Measurements from ENCODE around the gene KCNA3.
A peak's percentile ranks its signal among the peaks of the same experiment; 100 is the strongest.

The KCNA3 gene

GRCh38 chr1:110684491-110684890 is 9.8 kb upstream of the KCNA3 start:
- H3K4me3 ChIP-seq (replicated peaks; ENCODE audit: low read depth, low read length) = no peak overlapping the region

GRCh38 chr1:110682898-110683297 is 8.2 kb upstream of the KCNA3 start:
- no peak overlapping the region for H3K4me3 ChIP-seq (replicated peaks; ENCODE audit: low read depth, low read length)
- DNase-seq (ENCODE audit: low read depth) = no peak
- TF ChIP-seq, protein P1, sequence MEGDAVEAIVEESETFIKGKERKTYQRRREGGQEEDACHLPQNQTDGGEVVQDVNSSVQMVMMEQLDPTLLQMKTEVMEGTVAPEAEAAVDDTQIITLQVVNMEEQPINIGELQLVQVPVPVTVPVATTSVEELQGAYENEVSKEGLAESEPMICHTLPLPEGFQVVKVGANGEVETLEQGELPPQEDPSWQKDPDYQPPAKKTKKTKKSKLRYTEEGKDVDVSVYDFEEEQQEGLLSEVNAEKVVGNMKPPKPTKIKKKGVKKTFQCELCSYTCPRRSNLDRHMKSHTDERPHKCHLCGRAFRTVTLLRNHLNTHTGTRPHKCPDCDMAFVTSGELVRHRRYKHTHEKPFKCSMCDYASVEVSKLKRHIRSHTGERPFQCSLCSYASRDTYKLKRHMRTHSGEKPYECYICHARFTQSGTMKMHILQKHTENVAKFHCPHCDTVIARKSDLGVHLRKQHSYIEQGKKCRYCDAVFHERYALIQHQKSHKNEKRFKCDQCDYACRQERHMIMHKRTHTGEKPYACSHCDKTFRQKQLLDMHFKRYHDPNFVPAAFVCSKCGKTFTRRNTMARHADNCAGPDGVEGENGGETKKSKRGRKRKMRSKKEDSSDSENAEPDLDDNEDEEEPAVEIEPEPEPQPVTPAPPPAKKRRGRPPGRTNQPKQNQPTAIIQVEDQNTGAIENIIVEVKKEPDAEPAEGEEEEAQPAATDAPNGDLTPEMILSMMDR (IDR thresholded peaks at IDR 0.05; ENCODE audit: low read length, missing control alignments) = no peak

More at GRCh38 chr1:110684491-110684890, 9.8 kb upstream of the KCNA3 start:
- DNase-seq (ENCODE audit: low read depth) = peak; percentile 7
- TF ChIP-seq, protein P1 (IDR thresholded peaks at IDR 0.05; ENCODE audit: low read length, missing control alignments) = no peak

DNA sequence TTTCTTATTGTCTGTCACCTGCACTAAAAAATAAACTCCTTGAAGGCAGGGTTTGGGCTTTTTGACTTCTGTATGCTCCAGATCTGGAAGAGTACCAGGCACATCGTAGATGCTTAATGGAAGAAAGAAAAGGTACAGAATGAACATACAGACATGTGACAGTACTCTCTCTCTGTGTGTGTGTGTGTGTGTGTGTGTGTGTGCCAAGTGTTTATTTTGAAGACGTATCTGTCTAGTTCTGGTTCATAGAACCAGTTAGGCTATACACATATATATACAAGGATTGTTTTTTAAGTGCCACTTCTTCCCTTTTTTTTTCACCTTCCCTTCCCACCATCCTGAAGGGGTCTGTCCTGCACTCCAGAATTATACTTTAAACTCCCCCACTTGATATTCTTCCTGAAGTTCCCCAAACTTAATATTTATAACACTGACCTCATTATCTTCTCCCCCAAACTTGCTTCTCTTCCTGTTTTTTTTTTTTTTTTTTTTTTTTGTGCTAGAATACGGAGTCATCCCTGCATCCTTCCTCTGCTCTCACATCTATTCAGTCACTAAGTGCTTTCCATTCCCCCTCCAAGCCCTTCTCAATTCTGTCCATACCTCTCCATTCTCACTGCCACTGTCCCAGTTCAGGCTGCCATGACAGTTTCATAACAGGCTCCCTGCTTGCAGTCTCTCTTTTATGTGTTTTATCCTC is 5.4 kb upstream of the KCNA3 start:
- TF ChIP-seq, protein P1 (IDR thresholded peaks at IDR 0.05; ENCODE audit: low read length, missing control alignments) = no peak
- DNase-seq (ENCODE audit: low read depth) = no peak
- no peak overlapping the region for H3K4me3 ChIP-seq (replicated peaks; ENCODE audit: low read depth, low read length)

DNA sequence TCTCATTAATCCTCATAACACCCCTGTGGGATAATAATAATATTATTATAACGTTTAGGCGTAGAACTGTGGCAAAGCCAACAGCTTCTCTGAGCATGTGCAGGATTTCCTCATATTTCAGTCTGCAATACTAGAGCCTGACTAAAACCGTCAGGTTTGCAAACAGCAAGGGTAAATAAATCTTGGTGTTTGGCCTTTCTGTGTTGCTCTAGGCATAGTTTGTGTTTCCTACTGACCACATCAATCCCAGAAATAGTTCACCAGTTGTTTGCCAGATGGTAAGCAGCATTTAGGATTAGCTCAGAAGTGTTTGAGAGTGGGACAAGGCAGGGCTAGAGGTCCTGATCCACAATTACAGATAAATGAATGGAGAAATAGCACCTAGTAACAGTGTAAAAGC is 2.8 kb upstream of the KCNA3 start:
- no peak for DNase-seq (ENCODE audit: low read depth)
- TF ChIP-seq, protein P1 (IDR thresholded peaks at IDR 0.05; ENCODE audit: low read length, missing control alignments) = no peak
- no peak overlapping the region for H3K4me3 ChIP-seq (replicated peaks; ENCODE audit: low read depth, low read length)

DNA sequence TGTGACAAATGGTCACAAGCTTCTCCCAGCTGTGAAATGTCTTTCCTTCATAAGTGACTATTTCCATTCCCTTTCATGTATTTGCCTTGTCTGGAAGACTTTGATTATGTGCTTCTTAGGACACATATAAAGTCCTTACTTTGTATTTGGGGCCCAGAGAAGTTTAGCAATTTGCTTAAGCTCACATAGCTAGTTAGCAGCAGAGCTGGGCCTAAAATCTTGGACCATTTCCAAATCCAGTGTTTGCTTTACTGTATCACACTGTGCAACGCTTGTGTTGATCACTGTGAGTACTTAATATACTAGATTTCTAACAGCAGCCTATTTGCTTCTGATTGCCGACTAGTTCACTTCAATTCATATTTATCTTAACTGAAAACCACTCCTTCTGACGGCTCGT is 2.2 kb upstream of the KCNA3 start:
- TF ChIP-seq, protein P1 (IDR thresholded peaks at IDR 0.05; ENCODE audit: low read length, missing control alignments) = no peak
- no peak for DNase-seq (ENCODE audit: low read depth)
- no peak overlapping the region for H3K4me3 ChIP-seq (replicated peaks; ENCODE audit: low read depth, low read length)

DNA sequence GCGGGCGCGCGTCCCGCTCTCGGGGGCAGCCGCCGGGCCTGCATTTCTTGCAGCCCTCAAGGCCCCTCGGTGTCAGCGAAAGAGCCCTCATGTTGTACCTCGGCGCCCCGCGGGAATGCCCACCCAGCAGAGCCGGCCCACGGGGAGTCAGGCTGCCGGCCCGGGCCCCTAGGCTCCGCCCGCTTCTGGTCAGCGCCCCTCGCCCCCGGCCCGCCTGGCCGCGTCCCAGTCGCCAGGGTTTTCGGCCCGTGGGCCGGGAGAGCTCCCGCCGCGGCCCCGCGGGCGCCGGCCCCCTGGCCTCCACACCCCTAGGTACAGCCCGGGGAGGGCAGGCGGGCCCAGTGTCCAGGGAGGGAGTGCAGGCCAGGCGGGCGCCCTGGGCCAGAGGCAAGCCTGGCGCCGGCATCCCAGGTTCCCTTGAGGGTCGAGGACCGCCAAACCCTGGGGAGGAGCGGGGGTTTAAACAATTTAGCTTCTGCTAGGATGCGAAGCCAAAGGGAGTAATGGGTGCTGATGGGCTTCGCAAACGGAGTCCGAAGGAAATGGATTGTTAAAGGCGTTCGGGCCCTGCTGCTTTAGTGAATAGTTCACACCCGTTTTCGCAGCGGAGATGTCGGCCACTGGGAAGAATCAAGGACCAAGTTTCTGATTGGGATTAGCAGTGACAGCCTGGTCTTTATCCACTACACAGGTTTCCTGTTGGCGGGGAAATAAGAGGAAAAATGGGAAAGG is 486 bp upstream of the KCNA3 start:
- H3K4me3 ChIP-seq (replicated peaks; ENCODE audit: low read depth, low read length) = no peak overlapping the region
- DNase-seq (ENCODE audit: low read depth) = no peak

More for the DNA sequence above, 486 bp upstream of the KCNA3 start:
- TF ChIP-seq, protein P1 (IDR thresholded peaks at IDR 0.05; ENCODE audit: low read length, missing control alignments) = no peak
